HG03108 (cell line): ENCODE measurements around the gene POLR1C.
"Not testable (repeated sequence)": the region's sequence is repeated elsewhere in the genome, so short reads cannot be mapped to it uniquely, and the experiment has no call there.

ENCODE experiments used
- ATAC-seq: cut with Tn5 transposase; IDR thresholded peaks from one replicate; pipeline ENCODE4 v1.9.1; 2021; ENCODE audit warnings: moderate library complexity; ENCODE audit not compliant: unreplicated experiment

Gene POLR1C

DNA sequence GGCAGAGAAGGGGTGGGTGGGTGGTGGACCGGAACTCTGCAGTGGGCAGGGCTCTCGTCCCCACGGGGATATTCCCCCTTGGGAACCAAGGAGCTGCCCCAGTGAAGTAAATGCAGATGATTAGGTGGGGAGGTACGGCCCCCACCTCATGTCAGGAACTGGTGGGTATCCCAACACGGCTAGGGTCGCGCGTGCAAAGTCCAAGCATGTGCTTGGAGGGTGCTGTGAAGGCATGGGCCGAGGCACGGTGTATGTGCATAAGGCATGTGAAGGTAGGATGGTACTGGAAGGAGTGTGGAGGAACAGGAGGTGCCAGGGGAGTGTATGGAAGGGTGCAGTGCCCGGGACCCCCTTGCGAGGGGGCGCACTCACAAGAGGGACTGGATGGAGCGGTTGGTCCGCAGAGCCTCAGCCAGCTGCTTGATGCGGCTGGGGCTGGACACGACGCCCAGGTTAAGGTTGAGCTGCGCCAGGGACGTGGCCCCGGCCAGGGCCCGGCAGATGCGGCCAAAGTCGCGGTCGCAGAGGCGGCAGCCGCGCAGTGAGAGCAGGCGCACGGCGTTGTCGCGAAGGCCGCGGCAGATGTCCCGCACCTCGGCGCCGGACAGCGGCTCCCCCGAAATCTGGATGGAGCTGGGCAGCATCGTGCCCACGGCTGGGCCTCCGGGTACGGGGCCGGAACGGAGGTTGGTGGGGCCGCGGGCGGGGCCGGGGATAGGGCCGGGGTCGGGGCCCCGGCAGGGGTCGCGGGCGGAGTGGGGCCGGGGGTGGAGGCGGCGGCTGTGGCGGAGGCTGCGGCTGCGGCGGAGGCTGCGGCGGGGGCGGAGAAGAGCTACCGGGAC lies 7.5 kb upstream of the POLR1C start:
- ATAC-seq: no peak

DNA sequence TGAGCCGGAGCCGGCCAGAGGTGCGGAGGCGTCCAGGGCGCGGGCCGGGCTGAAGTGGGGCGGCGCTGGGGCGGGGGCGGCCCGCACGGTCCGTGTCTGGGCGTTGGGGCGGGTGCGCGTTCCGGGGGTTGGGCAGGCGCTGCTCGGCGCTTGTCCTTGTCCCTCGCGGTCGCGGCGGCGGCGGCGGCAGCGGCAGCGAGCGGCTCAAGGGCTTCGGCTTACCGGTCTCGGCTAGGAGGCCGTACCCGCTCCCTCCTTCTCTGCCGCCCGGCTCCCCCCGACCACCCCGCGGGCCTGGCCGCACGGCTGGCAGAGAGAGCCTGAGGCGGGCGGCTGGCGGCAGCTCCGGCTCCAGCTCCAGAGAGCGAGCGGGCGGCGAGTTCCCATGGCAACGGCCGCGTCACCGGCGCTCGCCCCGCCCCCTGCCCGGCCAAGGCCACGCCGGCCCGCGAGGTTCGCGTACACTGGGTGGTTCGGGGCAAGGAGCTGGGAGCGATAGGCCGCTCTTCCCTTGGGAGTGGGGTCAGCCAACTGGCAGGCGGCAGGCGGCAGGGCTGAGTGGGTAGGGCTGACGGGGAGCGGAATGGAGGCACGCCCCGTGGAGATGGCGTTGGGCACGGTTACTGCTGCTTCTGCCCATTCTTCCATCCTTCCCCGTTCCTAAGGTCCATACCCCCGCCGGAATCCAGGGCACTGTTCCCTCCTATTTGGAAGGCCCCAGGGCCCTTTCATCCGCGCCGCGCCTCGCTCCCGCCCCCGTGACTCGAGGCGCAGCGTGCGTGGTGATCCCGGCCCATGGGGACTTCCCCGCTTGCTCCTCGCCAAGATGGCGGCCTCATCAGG lies 6.7 kb upstream of the POLR1C start, which contains the start of gene LRRC73:
TSS of gene LRRC73 (minus strand) at position 363 of the 843 bp plus-strand sequence. CDS start 561 bp downstream, outside the sequence.
- ATAC-seq: peak; percentile 48

DNA sequence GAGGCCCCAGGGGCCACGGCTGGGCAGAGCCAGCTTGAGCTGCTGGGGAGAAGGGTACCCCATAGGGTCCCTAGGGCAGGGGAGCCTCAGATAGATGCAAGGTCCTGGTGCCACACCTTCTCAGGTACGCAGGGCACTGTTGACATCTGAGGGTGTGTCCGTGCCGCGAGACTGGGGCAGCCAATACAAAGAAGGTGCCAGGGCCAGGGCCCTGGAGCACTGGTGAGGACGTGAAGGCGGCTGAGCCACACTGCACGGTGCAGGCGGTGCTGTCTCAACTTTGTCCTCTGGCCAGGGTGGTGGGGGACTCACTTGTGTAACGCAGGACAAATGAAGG lies 6.1 kb upstream of the POLR1C start:
- ATAC-seq: no peak

DNA sequence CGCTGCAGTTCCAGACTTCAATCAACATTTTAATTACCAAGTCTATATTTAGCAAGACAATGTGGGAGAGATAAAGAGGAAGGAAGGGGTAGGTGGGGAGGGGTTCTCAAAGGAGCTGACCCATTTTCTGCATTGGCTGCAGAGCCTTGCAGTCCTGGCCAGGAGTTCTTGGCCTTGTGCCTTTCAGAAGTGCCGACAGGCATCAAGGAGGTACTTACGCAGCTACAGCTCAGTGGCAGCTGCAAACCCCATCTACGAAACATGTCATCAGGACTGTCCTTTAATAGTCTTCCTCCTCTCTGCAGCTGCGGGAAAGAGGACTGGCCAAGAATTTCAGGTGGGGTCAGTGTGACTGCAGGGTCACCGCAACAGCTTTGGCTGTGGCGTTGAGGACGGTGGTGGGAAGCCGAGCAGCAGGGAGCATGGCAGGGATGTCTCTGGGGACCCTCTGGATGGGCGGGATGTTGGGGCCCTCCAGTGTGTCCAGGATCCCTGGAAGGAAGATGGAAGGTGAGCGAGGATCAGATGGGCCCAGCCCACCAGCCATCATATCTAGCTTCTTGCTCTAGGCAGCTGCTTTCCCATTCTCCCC lies 5.0 kb upstream of the POLR1C start:
- ATAC-seq: no peak

DNA sequence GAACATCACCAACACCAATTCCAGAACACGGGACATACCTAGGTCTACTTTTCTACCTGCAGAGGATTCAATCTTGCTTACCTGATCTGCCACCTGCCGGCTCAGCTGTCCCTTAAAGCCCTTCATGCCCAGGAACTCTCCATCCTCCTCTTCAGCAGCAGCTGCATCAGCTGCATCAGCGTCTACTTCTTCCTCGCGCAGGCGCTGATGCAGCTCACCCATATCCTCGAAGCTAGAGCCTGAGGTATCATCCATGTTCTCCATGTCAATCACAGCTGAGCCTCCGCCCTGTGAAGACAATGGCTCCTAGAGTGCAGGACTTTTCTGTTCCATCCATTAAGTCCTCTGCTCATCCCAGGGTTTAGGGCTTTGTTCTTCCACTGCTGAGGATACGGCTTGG lies 1.1 kb upstream of the POLR1C start:
- no peak for ATAC-seq

DNA sequence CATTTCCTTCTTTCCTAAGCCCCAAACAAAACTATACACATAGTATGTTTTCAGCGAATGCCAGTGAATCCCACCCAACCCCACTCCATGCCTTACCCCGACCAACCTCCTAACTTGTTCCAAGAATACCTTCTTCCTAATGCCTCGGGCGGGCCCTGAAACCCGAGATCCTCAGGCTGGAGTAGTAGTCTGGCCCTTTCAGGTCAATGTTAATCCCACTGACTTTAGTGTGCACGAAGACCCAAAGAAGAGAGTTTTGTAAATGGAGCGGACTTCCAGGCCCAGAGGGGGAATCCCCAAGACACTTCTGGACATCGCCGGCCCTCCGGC lies 557 bp upstream of the POLR1C start:
- no peak for ATAC-seq

DNA sequence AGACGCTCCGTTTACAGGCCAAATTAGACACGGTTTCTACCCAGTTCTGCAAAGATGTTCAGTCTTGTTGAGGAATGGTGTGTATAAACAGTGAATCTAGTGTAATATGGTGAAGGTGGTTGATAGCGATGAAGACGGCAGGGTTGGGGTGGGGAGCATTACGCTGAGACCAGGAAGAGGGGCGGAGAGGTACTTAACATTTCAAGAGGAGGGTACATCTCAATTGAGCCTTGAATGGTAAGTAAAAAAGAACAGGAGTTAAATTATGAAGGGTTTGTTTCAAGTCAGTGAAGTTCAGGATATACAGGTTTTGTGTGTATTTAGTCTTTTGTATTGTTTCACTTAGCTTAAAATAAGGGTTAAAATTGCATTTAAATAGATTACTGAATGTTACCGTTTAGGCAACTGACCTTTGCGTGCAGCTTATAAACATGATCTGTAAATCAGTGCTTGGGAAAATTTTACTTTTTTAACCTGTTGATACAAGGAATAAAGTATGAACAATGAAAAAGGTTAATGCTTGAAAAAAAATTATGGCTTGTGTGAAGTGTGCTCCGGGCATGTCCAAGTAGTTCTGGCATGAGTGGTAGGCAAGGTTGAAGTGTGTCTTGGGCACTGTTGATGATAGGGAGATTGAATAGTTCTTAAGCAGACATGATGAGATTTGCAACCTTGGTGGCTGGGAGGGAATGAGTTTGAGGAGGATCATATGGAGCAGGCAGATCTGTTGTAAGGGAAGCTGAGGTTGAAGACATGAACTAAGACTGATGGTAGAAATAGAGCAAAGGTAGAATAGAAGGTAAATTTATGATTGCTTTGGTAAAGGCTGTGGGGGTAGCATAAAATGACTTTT lies 842 bp downstream of the POLR1C start:
- ATAC-seq: no peak

DNA sequence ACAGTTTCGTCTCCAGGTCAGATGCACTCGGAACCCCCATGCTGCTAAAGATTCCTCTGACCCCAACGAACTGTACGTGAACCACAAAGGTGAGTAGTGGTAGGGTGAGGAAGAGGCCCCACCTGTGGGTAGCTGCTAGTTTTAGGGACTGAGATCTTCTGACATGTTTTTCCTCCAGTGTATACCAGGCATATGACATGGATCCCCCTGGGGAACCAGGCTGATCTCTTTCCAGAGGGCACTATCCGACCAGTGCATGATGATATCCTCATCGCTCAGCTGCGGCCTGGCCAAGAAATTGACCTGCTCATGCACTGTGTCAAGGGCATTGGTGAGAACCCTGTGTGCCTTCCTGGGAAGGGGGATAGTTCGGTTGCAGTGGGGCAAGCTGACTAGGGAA lies 3.2 kb downstream of the POLR1C start:
- no peak for ATAC-seq

DNA sequence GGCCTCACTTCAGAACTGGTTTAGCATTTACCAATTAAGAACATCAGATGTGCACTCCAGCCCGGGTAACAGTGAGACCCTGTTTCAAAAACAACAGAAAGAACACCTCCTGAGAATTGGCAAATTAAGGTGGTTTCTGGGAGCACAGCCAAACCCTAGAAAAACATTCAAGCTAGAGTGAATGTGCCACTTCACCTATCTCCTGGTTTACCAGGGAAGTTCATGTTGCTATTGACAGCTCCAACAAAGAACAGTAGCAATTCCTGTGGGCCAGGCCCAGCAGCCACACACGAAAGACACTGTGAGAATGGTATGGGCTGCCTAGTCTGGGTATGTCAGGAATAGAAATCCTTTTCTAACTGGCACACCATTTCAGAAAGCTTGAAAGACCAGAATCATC lies 4.9 kb downstream of the POLR1C start:
- ATAC-seq: no peak

DNA sequence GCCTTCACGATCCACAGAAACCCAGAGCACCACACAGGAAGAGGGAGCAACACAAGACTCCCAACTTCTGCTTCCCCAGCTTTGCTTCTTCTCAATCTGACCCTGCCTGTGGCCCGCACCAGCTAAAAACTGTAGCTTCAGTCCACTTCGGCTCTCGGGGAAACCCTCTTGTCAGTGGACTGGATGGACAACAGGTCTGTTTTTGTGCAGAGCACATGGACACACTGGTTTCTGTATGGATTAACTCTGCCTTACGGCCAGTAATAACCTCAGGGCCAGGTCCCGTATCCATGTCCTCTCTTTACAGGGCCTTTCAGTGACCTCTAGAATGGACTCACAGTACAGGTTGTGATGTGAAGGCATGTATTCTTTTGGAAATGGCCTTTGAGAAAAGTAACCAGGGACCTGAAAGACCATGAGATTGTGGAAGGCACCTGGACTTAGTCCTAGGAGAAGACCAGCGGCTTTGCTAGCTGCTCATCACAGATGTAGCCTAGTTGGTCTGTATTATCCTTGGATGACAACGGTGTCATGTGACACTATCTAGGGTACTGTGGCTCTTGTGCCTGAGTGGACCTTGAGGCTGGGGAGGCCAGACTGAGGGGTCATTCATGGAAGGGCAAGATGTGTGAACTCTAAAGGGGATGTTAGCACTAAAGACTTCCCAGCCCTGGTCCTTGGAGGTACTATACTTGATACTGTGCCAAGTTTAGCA lies 5.8 kb downstream of the POLR1C start:
- no peak for ATAC-seq

DNA sequence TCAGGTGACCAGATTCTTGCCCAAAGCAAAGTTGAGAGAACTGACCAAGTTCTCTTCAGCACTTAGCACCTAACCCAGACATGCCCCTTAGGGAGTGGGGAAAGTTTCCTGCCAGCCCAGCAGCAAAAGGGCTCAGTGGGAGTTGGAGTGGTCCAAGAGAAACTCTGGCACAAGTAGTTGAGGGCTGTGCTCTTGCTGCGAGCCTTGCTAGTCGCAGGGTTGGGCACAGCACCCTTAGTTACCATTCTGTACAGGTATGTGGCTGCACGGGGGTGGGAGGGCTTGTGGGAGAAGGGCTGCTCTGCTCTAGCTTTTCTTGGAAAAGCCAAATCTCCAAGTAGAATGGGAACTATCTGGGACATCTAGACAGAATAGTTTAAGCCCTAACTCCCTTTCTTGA lies 6.4 kb downstream of the POLR1C start:
- no peak for ATAC-seq

DNA sequence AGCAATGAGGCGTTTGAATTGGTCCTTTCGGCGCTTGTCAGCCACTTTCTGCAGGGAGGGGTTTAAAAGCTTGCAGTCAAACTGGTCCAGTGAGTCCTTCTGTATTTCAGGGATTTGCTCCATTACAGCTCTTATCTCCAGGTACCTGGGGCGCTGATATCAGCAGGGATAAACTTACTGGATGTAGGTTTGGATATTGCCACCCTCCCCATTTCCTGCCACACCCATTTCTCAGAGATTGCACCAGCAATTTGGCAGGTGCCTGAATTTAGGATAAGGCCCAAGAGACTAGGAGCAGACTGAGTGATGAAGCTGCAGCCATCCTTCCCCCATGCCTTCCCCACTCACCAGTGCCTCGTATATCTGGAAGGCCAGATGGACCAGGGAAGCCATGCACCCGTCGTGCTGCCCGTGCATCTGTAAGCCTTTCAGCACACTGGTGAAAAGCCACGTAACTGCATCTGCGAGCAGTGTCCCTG lies 7.6 kb downstream of the POLR1C start:
- no peak for ATAC-seq

DNA sequence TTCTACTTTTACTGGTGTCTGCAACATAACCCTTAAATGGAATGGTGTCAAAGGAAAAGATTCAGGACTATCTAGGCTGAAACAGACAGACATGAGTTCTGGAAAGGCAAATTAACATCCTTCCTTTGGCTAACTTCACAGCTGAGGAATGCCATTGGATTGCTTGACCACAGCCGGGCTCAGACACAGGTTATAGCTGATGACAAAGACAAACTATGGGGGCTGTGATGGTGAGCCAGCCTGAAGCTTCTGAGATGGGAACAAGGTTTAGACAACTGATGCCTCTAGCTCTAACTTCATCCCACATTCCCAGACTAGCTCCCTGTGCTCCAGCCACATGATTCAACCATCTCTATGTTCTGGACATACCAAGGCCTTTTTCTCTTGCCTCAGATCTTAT lies 15.3 kb downstream of the POLR1C start:
- no peak for ATAC-seq

DNA sequence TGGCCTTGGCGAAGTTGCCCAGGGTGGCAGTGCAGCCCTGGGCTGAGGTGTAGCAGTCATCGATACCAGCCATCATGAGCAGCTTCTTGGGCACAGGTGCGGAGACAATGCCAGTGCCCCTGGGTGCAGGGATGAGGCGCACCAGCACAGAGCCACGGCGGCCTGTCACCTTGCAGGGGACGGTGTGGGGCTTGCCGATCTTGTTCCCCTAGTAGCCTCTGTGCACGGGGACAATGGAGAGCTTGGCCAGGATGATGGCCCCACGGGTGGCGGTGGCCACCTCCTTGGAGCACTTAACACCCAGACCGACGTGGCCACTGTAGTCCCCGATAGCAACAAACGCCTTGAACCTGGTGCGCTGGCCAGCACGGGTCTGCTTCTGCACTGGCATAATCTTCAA lies 22.1 kb downstream of the POLR1C start:
- ATAC-seq: not testable (repeated sequence)

DNA sequence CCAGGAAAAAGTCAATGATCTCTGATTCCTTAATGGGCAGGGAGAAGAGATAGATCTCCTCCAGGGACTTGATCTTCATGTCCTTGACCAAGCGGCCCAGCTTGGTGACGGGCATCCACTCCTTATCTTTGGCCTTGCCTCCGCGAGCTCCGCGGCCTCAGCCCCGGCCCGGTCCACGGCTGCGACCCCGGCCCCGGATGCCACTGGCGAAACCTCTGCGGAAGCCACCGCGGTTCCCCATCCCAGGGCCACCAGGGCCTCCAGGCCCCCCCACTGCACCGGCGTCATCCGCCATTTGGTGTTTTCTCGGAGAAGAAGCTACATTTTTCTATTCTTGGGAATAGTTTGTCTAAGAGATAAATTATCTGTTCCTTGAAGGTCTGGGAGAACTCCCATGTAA lies 22.5 kb downstream of the POLR1C start:
- ATAC-seq: not testable (repeated sequence)

DNA sequence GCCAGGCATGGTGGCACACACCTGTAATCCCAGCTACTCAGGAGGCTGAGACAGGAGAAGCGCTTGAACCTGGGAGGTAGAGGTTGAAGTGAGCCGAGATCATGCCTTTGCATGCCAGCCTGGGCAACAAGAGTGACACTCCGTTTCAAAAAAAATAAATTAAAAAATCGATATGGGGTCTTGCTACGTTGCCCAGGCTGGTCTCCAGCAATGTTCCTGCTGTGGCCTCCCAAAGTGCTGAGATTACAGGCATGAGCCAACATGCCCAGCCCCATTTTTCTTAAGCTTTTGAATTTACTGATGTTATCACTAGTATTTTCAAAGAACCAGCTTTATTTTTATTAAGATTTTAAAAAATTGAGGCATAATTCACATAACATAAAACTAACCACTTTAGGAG lies 23.6 kb downstream of the POLR1C start:
- ATAC-seq: no peak

DNA sequence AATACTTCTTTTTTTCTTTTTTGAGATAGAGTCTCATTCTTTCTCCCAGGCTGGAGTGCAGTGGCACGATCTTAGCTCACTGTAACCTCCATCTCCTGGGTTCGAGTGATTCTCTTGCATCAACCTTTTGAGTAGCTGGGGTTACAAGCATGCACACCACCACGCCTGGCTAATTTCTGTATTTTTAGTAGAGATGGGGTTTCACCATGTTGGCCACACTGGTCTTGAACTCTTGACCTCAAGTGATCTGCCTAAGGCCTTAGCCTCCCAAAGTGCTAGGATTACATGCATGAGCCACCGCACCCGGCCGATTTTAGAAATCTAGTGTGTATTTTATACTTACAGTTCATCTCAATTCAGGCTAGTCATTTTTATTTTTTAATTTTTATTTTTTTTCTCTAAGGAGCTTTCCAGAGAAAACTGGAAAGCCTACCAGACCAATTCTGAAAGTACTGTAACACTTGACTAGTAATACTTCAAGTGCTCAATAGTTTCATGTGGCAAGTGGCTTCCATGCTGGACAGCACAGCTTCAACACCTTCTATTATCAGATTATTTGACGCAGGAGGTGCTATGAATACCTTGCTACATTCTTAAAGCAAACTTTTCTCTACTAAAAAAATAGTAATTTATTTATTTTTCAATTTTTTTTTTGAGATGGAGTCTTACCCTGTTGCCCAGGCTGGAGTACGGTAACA lies 25.0 kb downstream of the POLR1C start:
- ATAC-seq: no peak

DNA sequence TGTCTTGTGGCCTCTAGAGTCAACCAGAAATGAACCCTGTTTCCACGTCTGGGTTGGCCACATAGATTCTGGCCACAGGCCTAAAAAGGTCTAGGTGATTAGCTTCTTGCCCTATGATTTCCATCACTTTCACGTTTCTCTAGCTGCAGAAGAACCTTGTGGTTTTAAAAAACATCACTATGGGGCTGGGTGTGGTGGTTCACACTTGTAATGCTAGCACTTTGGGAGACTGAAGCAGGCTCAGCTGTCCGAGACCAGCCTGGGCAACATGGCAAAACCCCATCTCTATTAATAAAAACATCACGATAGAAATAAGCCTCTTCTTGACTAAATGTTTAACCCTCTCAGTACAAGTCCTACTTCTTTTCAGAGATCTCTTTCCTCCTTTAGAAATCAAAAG lies 27.6 kb downstream of the POLR1C start:
- no peak for ATAC-seq

DNA sequence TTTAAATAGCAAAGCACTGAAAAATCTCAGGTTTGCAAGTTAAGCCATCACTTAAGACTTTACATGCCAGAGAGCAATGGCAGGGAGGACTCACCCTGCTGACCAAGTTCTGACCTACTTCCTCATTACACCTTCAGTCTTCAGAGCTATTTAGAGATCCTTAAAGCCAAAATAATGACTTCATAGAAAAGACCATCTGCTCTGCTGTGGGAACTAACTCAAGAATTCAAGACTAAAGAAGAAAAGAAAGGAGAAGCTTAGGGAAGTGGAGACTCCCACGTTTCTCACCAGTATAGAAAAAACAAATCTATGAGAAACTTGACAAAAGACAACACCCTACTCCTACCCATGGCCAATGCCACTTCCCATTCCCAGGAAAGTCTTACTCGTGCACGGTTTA lies 30.3 kb downstream of the POLR1C start:
- no peak for ATAC-seq

DNA sequence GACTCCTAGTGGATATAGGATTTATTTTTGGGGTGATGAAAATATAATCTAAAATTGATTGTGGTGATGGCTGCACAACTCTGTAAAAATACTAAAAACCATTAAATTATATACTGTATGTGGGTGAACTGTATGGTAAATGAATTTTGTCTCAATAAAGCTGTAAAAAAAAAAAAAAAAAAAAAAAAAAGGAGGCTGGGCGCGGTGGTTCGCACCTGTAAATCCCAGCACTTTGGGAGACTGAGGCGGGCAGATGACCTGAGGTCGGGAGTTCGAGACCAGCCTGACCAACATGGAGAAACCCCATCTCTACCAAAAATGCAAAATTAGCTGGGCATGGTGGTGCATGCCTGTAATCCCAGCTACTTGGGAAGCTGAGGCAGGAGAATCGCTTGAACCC lies 40.7 kb downstream of the POLR1C start:
- ATAC-seq: not testable (repeated sequence)
